Measurements from ENCODE around the gene CAPG.
A peak's percentile ranks its signal among the peaks of the same experiment; 100 is the strongest.
"Not testable (repeated sequence)": the region's sequence is repeated elsewhere in the genome, so short reads cannot be mapped to it uniquely, and the experiment has no call there.

CAPG gene

GRCh38 chr2:85362653-85363387 is 47.3 kb downstream of the CAPG start:
- not testable (repeated sequence) for H3K36me3 ChIP-seq (ENCODE audit: insufficient read depth, low read depth, low read length); H3K27me3 ChIP-seq (ENCODE audit: insufficient read depth, low read length); H3K4me1 ChIP-seq (ENCODE audit: insufficient read depth, low read length); H3K9me3 ChIP-seq (ENCODE audit: insufficient read depth, low read depth, low read length); H3K4me3 ChIP-seq (ENCODE audit: low read length); H3K9ac ChIP-seq (ENCODE audit: low read depth, low read length); H3K27ac ChIP-seq (ENCODE audit: low read length)

GRCh38 chr2:85357736-85358135 is 52.4 kb downstream of the CAPG start:
- Histone ChIP-seq H3K9me3 (ENCODE audit: insufficient read depth, low read depth, low read length) (no peaks in the 10 kb centered on the region), H3K27me3 (ENCODE audit: insufficient read depth, low read length) (no peaks in the 10 kb centered on the region), H3K4me3 (ENCODE audit: low read length) (no peak overlapping the region), H3K27ac (ENCODE audit: low read length) (no peak overlapping the region), H3K4me1 (ENCODE audit: insufficient read depth, low read length) (no peaks in the 10 kb centered on the region), H3K36me3 (ENCODE audit: insufficient read depth, low read depth, low read length) (0 out of 2 replicates have a peak, but pooled peaks cover 13% of the 10 kb centered on the region), H3K9ac (ENCODE audit: low read depth, low read length) (no peak overlapping the region)

DNA sequence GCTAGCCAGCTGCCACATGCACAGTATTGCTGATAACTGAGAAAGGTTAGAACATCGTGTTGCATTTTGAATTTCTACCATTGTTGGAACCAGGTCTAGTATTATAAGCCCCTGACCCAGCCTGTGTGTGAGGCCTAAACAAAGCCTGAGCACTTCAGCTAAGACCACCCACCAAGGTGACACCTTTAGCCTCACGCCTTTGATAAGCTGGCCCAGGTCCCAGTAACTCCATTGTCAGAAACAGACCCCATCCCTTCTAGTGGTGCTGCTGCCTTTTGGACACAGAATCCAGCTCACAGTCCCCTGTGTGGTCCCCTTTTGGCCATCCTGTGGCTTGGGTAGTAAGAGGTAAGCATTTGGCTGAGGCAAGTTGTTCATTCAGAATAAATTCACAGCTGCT is 54.0 kb downstream of the CAPG start:
- H3K4me1 ChIP-seq (ENCODE audit: insufficient read depth, low read length): no peaks in the 10 kb centered on the region
- no peaks in the 10 kb centered on the region for H3K27me3 ChIP-seq (ENCODE audit: insufficient read depth, low read length)
- H3K9ac ChIP-seq (ENCODE audit: low read depth, low read length): no peak overlapping the region
- no peak overlapping the region for H3K4me3 ChIP-seq (ENCODE audit: low read length)
- no peak overlapping the region for H3K27ac ChIP-seq (ENCODE audit: low read length)
- H3K36me3 ChIP-seq (ENCODE audit: insufficient read depth, low read depth, low read length): 0 out of 2 replicates have a peak, but pooled peaks cover 13% of the 10 kb centered on the region
- H3K9me3 ChIP-seq (ENCODE audit: insufficient read depth, low read depth, low read length): no peaks in the 10 kb centered on the region

DNA sequence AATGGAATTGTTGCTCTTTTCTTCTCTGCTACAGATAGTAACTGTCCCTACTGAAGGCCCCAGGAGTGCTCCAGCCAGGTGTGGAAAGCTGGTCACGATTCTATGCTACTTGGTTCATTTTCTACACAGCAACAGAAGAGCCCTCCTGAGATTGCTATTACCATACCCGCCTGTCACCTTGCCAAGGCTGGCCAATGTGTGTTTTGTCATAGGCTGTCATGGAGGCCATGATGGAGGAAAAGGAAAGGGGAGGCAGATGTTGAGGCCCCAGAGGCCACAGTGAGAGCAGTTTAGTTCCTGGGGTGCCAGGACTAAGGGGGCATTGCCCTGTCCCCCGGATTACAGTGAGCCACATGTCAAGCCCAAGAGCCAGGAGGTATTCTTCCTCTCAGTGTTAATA is 54.6 kb downstream of the CAPG start:
- peaks cover 18% of the 10 kb centered on the region; the same call in 1 of the 2 replicates for H3K36me3 ChIP-seq (ENCODE audit: insufficient read depth, low read depth, low read length)
- H3K9ac ChIP-seq (ENCODE audit: low read depth, low read length): peak overlapping the region; percentile 93; the same call in 1 of the 2 replicates
- no peaks in the 10 kb centered on the region for H3K27me3 ChIP-seq (ENCODE audit: insufficient read depth, low read length)
- H3K4me3 ChIP-seq (ENCODE audit: low read length): peak overlapping the region; percentile 99
- no peaks in the 10 kb centered on the region for H3K9me3 ChIP-seq (ENCODE audit: insufficient read depth, low read depth, low read length)
- H3K4me1 ChIP-seq (ENCODE audit: insufficient read depth, low read length): no peaks in the 10 kb centered on the region
- H3K27ac ChIP-seq (ENCODE audit: low read length): no peak overlapping the region

- Histone ChIP-seq H3K27ac (ENCODE audit: low read length) (peak overlapping the region; percentile 69), H3K9me3 (ENCODE audit: insufficient read depth, low read depth, low read length) (no peaks in the 10 kb centered on the region), H3K9ac (ENCODE audit: low read depth, low read length) (peak overlapping the region; percentile 93), H3K4me3 (ENCODE audit: low read length) (peak overlapping the region; percentile 99), H3K4me1 (ENCODE audit: insufficient read depth, low read length) (no peaks in the 10 kb centered on the region), H3K36me3 (ENCODE audit: insufficient read depth, low read depth, low read length) (peaks cover 23% of the 10 kb centered on the region; the same call in 1 of the 2 replicates), H3K27me3 (ENCODE audit: insufficient read depth, low read length) (no peaks in the 10 kb centered on the region)
These were observed 55.1 kb downstream of the CAPG start for GRCh38 chr2:85355073-85355410.

GRCh38 chr2:85354286-85355072 is 55.7 kb downstream of the CAPG start, which contains the start of the genes ELMOD3 and RETSAT:
TSS of gene ELMOD3 (plus strand) at chr2:85354769. CDS start at chr2:85357199, 2,430 bp downstream.
TSS of gene RETSAT (minus strand) at chr2:85354528. CDS start at chr2:85354507, 21 bp downstream.
- Histone ChIP-seq H3K27ac (ENCODE audit: low read length) (peak within 1 kb of the TSS; percentile 69), H3K4me1 (ENCODE audit: insufficient read depth, low read length) (no peaks in the 10 kb centered on the region), H3K27me3 (ENCODE audit: insufficient read depth, low read length) (no peaks in the 10 kb centered on the region), H3K9me3 (ENCODE audit: insufficient read depth, low read depth, low read length) (no peaks in the 10 kb centered on the region), H3K4me3 (ENCODE audit: low read length) (peak within 1 kb of the TSS; percentile 99), H3K9ac (ENCODE audit: low read depth, low read length) (peak within 1 kb of the TSS; percentile 93), H3K36me3 (ENCODE audit: insufficient read depth, low read depth, low read length) (peaks cover 25% of the 10 kb centered on the region; the same call in 1 of the 2 replicates)

GRCh38 chr2:85353876-85354285 is 56.3 kb downstream of the CAPG start:
- Histone ChIP-seq H3K4me1 (ENCODE audit: insufficient read depth, low read length) (no peaks in the 10 kb centered on the region), H3K36me3 (ENCODE audit: insufficient read depth, low read depth, low read length) (peaks cover 31% of the 10 kb centered on the region; the same call in 1 of the 2 replicates), H3K4me3 (ENCODE audit: low read length) (peak overlapping the region; percentile 99), H3K9ac (ENCODE audit: low read depth, low read length) (peak overlapping the region; percentile 58), H3K9me3 (ENCODE audit: insufficient read depth, low read depth, low read length) (no peaks in the 10 kb centered on the region), H3K27me3 (ENCODE audit: insufficient read depth, low read length) (no peaks in the 10 kb centered on the region), H3K27ac (ENCODE audit: low read length) (no peak overlapping the region)

GRCh38 chr2:85347599-85347998 is 62.6 kb downstream of the CAPG start:
- H3K36me3 ChIP-seq (ENCODE audit: insufficient read depth, low read depth, low read length): peaks cover 25% of the 10 kb centered on the region; the same call in 1 of the 2 replicates
- H3K27me3 ChIP-seq (ENCODE audit: insufficient read depth, low read length): no peaks in the 10 kb centered on the region
- H3K4me1 ChIP-seq (ENCODE audit: insufficient read depth, low read length): no peaks in the 10 kb centered on the region
- no peak overlapping the region for H3K27ac ChIP-seq (ENCODE audit: low read length)
- H3K9ac ChIP-seq (ENCODE audit: low read depth, low read length): no peak overlapping the region
- H3K4me3 ChIP-seq (ENCODE audit: low read length): no peak overlapping the region
- no peaks in the 10 kb centered on the region for H3K9me3 ChIP-seq (ENCODE audit: insufficient read depth, low read depth, low read length)

Measured in iPS-20b (cell line).